Body of pancreas (tissue), 4 donors: ENCODE data around the gene EBI3. TPM values are rescaled to one million over a fixed set of nuclear protein-coding genes. Genes with fewer than 3 reads are reported as not detected.
"Not testable (repeated sequence)": the region's sequence is repeated elsewhere in the genome, so short reads cannot be mapped to it uniquely, and the experiment has no call there.

Experiments used
- ATAC-seq: fragments of 150-250 bp; one replicate; pipeline ENCODE4 v1.9.1; 2016
- DNase-seq, 4 donors: peaks; one replicate each; pipeline ENCODE4 v3.0.0-alpha.2; 2019
- H3K27ac ChIP-seq, 4 donors: fragments of 200-600 bp; sonication (generic); 1 replicate in 3 of 4; 2 replicates in 1 of 4; pipeline versions ENCODE4 v1.5.1 to v1.6.1; 2016 to 2019; ENCODE audit warnings: mild to moderate bottlenecking in 1 of 4, mixed read lengths in 1 of 4, moderate library complexity in 1 of 4
- H3K27me3 ChIP-seq, 2 donors: fragments of 200-600 bp; sonication (generic); one replicate each; pipeline ENCODE4 v1.6.0; 2016; ENCODE audit warnings: mild to moderate bottlenecking in 1 of 2
- H3K36me3 ChIP-seq, 2 donors: fragments of 200-600 bp; sonication (generic); replicated peaks in 1 of 2; 2 replicates each; pipeline ENCODE4 v1.5.1; 2016; ENCODE audit warnings: low read depth in 2 of 2; ENCODE audit not compliant: insufficient read depth in 1 of 2
- H3K4me1 ChIP-seq: fragments of 200-600 bp; sonication (generic); one replicate; pipeline ENCODE4 v1.6.0; 2016
- H3K4me3 ChIP-seq, 2 donors: fragments of 200-600 bp; sonication (generic); 1 replicate in 1 of 2; 2 replicates in 1 of 2; pipeline ENCODE4 v1.5.1; 2016 to 2019
- H3K9me3 ChIP-seq, 3 donors: fragments of 200-600 bp; sonication (generic); 1 replicate in 2 of 3; 2 replicates in 1 of 3; pipeline ENCODE4 v1.5.1; 2016
- POLR2A ChIP-seq, 3 donors: fragments of 450-650 bp; IDR thresholded peaks; one replicate each; pipeline ENCODE4 v1.6.1; 2016; ENCODE audit warnings: antibody characterized with exemption in 3 of 3, mild to moderate bottlenecking in 2 of 3
- WGBS, 2 donors: methylation state at CpG; one replicate each; pipeline ENCODE4 v1.1.5; 2017; 5-methylcytosine and 5-hydroxymethylcytosine counted together
- intact Hi-C: fragments of 100-400 bp; cut with DNase I; formaldehyde crosslinking; loops from one replicate; pipeline ENCODE4 v1.15.1; 2023
- total RNA-seq, 2 donors: library from RNA; depleted of rRNA; stranded (reverse); fragments of >200 nt; gene quantifications; one replicate each; pipeline ENCODE4 v1.1.0, GENCODE V29; 2016
- TF ChIP-seq, protein P1 (sequence below), 7 experiments: fragments of 450-650 bp in 4 of 7; fragments of 200-600 bp in 3 of 7; sonication (generic) in 3 of 7; IDR thresholded peaks; one replicate each; pipeline ENCODE4 v1.5.1; 2016 to 2019; ENCODE audit warnings: antibody characterized with exemption in 7 of 7

EBI3 gene
- total RNA-seq, 2 donors from 2014 or later = 0.99 to 27.5 TPM

DNA sequence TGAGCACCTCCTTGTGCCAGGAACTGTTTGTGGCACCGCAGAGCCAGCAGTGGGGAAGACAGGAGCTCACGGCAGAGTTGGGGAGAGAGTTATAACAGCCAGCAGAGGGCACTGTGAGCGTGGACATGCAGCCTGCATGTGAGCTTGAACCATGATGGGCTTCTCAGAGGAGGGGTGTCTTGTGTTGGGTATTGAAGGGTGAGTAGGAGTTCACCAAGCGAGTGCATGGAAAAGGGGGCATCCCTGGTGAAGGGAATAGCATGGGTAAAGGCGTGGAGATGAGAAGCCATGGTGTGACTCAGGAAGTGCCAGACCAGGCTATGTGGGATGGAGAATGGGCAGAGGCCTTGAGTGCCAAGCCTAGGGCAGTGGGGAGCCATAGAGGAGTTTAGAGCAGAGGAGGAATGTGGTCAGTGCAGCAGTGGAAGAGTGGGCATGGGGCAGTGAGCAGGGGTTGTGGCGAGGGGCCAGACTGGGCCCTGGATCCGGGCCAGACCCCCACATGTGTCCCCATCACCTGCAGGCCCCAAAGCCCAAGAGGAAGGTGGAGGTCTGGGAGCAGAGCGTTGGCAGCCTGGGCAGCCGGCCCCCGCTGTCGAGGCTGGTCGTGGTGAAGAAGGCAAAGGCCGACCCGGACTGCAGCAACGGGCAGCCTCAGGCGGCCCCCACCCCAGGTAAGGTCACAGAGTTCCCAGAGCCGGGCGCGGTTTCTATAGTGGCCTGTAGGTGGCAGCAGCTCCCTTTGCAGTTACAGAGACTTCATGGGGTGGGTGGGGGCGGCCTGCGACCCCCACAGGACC is 38.0 kb downstream of the EBI3 start:
- WGBS, 2 donors = 36 to 49% methylated on average over 15 to 19 of the region's 21 CpGs
- ATAC-seq = peak; percentile 47
- Histone ChIP-seq H3K4me3 (no peak overlapping the region), H3K27ac (peak overlapping the region in 2 of 4 donors; percentile 59 to 63), H3K27me3 (no peaks in the 10 kb centered on the region), H3K4me1 (peaks cover 17% of the 10 kb centered on the region), H3K36me3 (peaks cover 0 to 27% of the 10 kb centered on the region in 2 donors), H3K9me3 (no peaks in the 10 kb centered on the region)
- intact Hi-C loops = loop anchor here (5.0 kb wide), 1 partner anchor 85 kb away; no protein-coding TSS in a partner anchor
- TF ChIP-seq POLR2A (IDR thresholded peaks at IDR 0.05) = no peak
- TF ChIP-seq, protein P1, sequence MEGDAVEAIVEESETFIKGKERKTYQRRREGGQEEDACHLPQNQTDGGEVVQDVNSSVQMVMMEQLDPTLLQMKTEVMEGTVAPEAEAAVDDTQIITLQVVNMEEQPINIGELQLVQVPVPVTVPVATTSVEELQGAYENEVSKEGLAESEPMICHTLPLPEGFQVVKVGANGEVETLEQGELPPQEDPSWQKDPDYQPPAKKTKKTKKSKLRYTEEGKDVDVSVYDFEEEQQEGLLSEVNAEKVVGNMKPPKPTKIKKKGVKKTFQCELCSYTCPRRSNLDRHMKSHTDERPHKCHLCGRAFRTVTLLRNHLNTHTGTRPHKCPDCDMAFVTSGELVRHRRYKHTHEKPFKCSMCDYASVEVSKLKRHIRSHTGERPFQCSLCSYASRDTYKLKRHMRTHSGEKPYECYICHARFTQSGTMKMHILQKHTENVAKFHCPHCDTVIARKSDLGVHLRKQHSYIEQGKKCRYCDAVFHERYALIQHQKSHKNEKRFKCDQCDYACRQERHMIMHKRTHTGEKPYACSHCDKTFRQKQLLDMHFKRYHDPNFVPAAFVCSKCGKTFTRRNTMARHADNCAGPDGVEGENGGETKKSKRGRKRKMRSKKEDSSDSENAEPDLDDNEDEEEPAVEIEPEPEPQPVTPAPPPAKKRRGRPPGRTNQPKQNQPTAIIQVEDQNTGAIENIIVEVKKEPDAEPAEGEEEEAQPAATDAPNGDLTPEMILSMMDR (IDR thresholded peaks at IDR 0.05) = peak; percentile 62 to 93 (median 69)
- peak; percentile 39 to 66 (median 60) for DNase-seq

DNA sequence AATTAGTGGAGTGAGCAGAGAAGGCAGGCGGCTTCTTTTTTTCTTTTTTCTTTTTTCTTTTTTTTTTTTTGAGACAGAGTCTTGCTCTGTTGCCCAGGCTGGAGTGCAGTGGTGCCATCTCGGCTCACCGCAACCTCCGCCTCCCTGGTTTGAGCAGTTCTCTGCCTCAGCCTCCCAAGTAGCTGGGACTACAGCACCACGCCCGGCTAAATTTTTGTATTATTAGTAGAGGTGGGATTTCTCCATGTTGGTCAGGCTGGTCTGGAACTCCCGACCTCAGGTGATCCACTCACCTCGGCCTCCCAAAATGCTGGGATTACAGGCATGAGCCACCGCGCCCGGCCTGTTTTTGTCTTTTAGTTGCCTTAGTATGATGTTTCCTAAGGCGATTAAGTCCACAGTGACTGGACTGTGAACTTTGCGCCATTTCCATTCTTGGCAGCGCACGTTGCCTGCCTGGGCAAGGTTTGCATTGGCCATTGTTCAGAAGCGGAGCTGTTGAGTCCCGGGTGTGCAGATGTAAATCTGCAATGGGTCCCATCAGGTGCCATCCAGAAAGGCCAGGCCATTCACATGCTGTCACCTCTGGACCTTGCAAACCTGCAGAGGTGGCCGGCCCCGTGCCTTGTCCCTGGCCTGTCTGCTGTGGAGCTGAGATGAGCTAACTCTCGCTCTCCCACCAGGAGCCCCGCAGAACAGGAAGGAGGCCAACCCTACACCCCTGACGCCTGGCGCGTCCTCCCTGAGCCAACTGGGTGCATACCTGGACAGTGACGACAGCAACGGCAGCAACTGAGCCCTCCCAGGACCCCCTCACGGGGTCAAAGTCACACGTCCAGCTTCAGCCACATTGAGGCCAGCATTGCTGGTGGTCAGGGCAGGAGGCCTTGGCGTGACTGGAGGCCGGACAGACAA is 38.8 kb downstream of the EBI3 start:
- intact Hi-C loops = loop anchor here (5.0 kb wide), 1 partner anchor 84 kb away; no protein-coding TSS in a partner anchor

DNA sequence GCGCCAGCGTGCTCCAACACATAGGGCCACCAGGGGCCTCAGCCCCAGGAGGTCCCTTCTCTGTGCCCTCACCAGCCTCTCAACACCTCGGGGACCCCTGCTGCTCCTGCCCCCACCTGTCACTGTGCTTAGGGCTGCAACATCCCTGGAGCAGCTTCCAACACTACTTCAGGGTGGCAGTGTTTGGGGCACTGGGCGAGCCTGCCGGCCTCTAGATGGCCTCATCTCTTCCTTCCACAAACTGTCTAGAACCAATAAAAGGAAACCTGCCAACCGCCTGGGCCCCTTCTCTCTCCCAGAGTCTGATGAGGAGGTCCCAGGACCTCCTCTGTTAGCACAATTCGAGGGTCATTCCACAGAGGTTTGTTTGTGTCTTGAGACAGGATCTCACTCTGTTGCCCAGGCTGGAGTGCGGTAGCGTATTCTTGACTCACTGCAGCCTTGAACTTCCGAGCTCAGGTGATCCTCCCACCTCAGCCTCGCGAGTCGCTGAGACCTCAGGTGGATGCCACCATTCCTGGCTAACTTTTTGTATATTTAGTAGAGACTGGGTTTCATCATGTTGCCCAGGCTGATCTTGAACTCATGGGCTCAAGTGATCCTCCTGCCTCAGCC is 39.6 kb downstream of the EBI3 start:
- Histone ChIP-seq H3K36me3 (peaks cover 0 to 20% of the 10 kb centered on the region in 2 donors), H3K4me1 (peaks cover 17% of the 10 kb centered on the region), H3K4me3 (no peak overlapping the region), H3K9me3 (no peaks in the 10 kb centered on the region), H3K27ac (peak overlapping the region in 2 of 4 donors; percentile 59 to 75), H3K27me3 (no peaks in the 10 kb centered on the region)
- intact Hi-C loops = loop anchor here (5.0 kb wide), 1 partner anchor 83 kb away; no protein-coding TSS in a partner anchor
- TF ChIP-seq POLR2A (IDR thresholded peaks at IDR 0.05) = no peak
- TF ChIP-seq, protein P1 (IDR thresholded peaks at IDR 0.05) = no peak
- DNase-seq (no peak), ATAC-seq (no peak)
- 86 to 92% methylated on average over 9 to 10 of the region's 13 CpGs for WGBS, 2 donors

More for the DNA sequence above, 38.8 kb downstream of the EBI3 start:
- Histone ChIP-seq H3K36me3 (peaks cover 0 to 20% of the 10 kb centered on the region in 2 donors), H3K4me1 (peaks cover 17% of the 10 kb centered on the region), H3K9me3 (no peaks in the 10 kb centered on the region), H3K27me3 (no peaks in the 10 kb centered on the region), H3K4me3 (no peak overlapping the region), H3K27ac (peak overlapping the region; percentile 35 to 75 (median 61))
- DNase-seq (peak; percentile 63 to 87 (median 72)), ATAC-seq (peak; percentile 87)
- 61 to 64% methylated on average over 18 to 29 of the region's 30 CpGs for WGBS, 2 donors
- no peak for TF ChIP-seq POLR2A (IDR thresholded peaks at IDR 0.05)
- TF ChIP-seq, protein P1 (IDR thresholded peaks at IDR 0.05) = no peak

DNA sequence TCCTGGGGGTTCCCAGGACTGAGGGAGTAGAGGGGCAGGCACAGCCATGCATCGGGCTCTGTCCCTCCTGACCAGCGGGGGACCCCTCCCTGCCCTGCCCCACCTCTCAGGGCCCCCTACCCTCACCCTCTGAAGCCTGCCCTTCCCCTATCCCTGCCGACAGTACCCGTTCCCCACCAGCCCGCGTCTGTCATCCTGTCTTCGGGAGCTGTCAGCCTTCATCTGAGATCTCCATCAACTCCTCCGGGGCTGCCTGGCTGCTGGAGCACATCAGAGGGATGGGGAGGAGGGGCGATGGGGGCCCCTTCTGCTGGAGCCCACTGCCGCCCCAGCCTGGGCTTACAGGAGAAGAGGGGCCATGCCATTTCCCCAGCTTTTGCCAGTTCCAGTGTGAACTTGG is 43.6 kb downstream of the EBI3 start:
- intact Hi-C loops = no loop called here
- Histone ChIP-seq H3K4me3 (no peak overlapping the region), H3K9me3 (no peaks in the 10 kb centered on the region), H3K27ac (no peak overlapping the region), H3K36me3 (peaks cover 0 to 9% of the 10 kb centered on the region in 2 donors), H3K4me1 (peaks cover 11% of the 10 kb centered on the region), H3K27me3 (no peaks in the 10 kb centered on the region)
- DNase-seq = no peak
- WGBS, 2 donors = 72 to 75% methylated on average over 9 to 10 of the region's 10 CpGs
- ATAC-seq = no peak
- TF ChIP-seq, protein P1 (IDR thresholded peaks at IDR 0.05) = no peak
- no peak for TF ChIP-seq POLR2A (IDR thresholded peaks at IDR 0.05)

DNA sequence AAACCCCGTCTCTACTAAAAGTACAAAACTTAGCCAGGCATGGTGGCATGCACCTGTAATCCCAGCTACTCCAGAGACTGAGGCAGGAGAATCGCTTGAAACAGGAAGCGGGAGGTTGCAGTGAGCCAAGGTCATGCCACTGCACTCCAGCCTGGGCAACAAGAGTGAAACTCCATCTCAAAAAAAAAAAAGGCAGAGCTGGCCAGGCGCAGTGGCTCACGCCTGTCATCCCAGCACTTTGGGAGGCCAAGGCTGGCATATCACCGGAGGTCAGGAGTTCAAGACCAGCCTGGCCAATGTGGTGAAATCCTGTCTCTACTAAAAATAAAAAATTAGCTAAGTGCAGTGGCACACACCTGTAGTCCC is 45.0 kb downstream of the EBI3 start:
- not testable (repeated sequence) for ATAC-seq
- 65 to 69% methylated on average over 4 to 6 of the region's 6 CpGs for WGBS, 2 donors

More for the DNA sequence above, 45.0 kb downstream of the EBI3 start:
- H3K4me1 ChIP-seq, H3K4me3 ChIP-seq, DNase-seq, H3K27ac ChIP-seq, H3K36me3 ChIP-seq, H3K27me3 ChIP-seq, H3K9me3 ChIP-seq, intact Hi-C loops: not testable (repeated sequence)
